Large intestine (tissue), 3 donors: ENCODE measurements around the gene GLIPR2. TPM values are rescaled to one million over a fixed set of nuclear protein-coding genes. Genes with fewer than 3 reads are reported as not detected.

ENCODE experiments used
- DNase-seq, 2 donors: peaks; one replicate each; pipeline versions ENCODE4 v3.0.0 to v3.0.0-alpha.2; 2013
- H3K27ac ChIP-seq: one replicate; pipeline ENCODE4 v1.5.1; 2013; ENCODE audit warnings: low read length
- H3K27me3 ChIP-seq: 2 replicates; pipeline ENCODE4 v1.6.1; 2013; ENCODE audit warnings: low read length; ENCODE audit not compliant: control insufficient read depth, insufficient read depth
- H3K36me3 ChIP-seq: 2 replicates; pipeline ENCODE4 v1.6.1; 2013; ENCODE audit warnings: low read length; ENCODE audit not compliant: control insufficient read depth, insufficient read depth
- H3K4me1 ChIP-seq: one replicate; pipeline ENCODE4 v1.6.1; 2013; ENCODE audit warnings: low read length; ENCODE audit not compliant: control insufficient read depth, insufficient read depth
- H3K4me3 ChIP-seq: one replicate; pipeline ENCODE4 v1.5.1; 2013; ENCODE audit warnings: low read length
- H3K9me3 ChIP-seq: one replicate; pipeline ENCODE4 v1.6.1; 2013; ENCODE audit warnings: mild to moderate bottlenecking, low read depth, low read length, moderate library complexity; ENCODE audit not compliant: control insufficient read depth
- WGBS: methylation state at CpG from one replicate; pipeline ENCODE4 v1.1.5; 2013; ENCODE audit warnings: low lambda C conversion rate; ENCODE audit not compliant: insufficient coverage; 5-methylcytosine and 5-hydroxymethylcytosine counted together
- polyA plus RNA-seq: library from polyadenylated mRNA; unstranded; fragments of 120-200 nt; gene quantifications from one replicate; pipeline ENCODE4 v1.2.1, GENCODE V29; 2013

Gene GLIPR2
- polyA plus RNA-seq, 1 donor = 29.1 TPM

- H3K4me1 ChIP-seq = peaks cover 12% of the 10 kb centered on the region
Observed at GRCh38 chr9:36191290-36191645, 54.7 kb downstream of the GLIPR2 start.

GRCh38 chr9:36191686-36192085 is 55.2 kb downstream of the GLIPR2 start:
- peaks cover 12% of the 10 kb centered on the region for H3K4me1 ChIP-seq
- no peaks in the 10 kb centered on the region for H3K27me3 ChIP-seq
- DNase-seq = no peak
- H3K36me3 ChIP-seq = peaks cover 3% of the 10 kb centered on the region
- H3K27ac ChIP-seq = peak overlapping the region; percentile 93
- no peaks in the 10 kb centered on the region for H3K9me3 ChIP-seq
- peak overlapping the region; percentile 71 for H3K4me3 ChIP-seq
- no CpG with 5 or more reads among the region's 7 CpGs for WGBS

More at GRCh38 chr9:36191290-36191645, 54.7 kb downstream of the GLIPR2 start:
- H3K27me3 ChIP-seq = no peaks in the 10 kb centered on the region
- H3K36me3 ChIP-seq = peaks cover 2% of the 10 kb centered on the region
- no peak for DNase-seq
- H3K9me3 ChIP-seq = no peaks in the 10 kb centered on the region
- H3K4me3 ChIP-seq = peak overlapping the region; percentile 71
- WGBS = no CpG with 5 or more reads among the region's 18 CpGs
- peak overlapping the region; percentile 93 for H3K27ac ChIP-seq

DNA sequence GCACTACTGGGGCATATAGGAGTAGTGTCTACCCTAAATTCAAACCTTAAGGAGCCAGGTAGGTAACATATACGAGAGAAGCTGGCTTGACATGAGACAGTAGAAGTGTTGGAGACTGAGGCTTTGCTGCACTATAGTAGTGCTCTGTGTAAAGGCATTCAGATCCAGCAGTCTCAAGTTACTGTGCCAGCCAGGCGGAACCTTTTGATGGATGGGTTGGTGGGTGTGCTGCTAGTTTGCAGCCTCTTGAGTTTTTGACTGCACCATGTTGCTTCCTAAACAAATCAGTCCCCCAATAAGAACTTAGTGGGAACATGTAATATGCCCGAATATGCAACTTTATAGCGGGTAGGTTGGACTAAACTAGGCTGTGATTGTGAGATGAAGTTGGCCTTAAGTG is 55.7 kb downstream of the GLIPR2 start:
- Histone ChIP-seq H3K9me3 (no peaks in the 10 kb centered on the region), H3K27me3 (no peaks in the 10 kb centered on the region), H3K4me1 (peaks cover 12% of the 10 kb centered on the region), H3K4me3 (peak overlapping the region; percentile 71), H3K27ac (no peak overlapping the region), H3K36me3 (peaks cover 6% of the 10 kb centered on the region)
- no peak for DNase-seq
- WGBS = no CpG with 5 or more reads among the region's 4 CpGs

DNA sequence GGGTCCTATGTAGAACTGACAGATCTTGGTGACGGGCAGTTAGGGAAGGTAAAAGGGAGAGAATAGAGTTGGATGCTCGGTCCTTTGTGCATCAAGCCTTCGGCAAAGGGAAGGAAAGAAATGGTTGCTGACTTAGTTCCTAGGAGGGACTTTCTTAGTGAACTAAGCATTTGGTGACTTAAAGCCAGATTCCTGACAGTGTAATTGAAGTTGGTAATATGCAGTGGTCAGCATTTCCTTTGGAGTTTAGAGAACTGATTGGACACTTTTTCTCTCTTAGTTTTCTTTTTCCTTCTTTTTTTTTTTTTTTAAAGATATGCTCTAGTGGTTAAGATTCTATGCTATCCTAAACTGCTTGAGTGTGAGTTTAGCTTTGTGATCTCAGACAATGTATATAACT is 56.5 kb downstream of the GLIPR2 start:
- no peak for DNase-seq
- WGBS = 100% methylated on average over 1 of the region's 3 CpGs
- Histone ChIP-seq H3K4me3 (no peak overlapping the region), H3K27ac (no peak overlapping the region), H3K36me3 (peaks cover 8% of the 10 kb centered on the region), H3K27me3 (no peaks in the 10 kb centered on the region), H3K9me3 (no peaks in the 10 kb centered on the region), H3K4me1 (peaks cover 12% of the 10 kb centered on the region)

DNA sequence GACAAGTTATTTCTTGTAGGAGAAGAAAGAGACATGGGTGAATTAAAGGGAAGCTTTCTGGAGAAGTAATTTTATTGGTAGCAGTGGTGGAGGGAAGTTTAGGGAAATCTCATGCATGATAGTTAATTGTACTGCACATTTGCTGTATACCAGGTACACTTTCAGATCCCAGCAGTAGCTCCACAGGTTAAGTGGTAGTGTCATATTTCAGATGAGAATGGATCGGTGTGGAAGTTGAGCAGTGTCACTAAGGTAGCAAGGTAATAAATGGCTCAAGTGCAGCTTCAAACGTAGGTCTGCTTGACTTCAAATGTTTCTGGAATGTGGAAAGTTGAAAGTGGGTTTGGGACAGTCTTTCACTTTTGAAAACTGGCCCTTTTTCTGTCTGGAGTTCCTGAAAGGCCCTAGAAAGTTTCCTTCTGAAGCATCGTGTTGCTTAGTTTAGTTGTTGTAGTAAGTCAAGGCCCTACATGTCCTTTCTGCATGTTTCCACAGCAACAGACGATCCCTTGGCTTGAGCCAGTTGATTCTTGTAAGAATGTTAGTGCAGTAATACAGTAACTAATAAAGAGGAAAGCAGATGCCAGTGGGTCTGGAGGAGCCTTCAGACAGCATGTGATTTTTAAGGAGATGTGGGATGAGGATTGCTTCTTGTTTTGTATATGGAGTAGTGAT is 57.9 kb downstream of the GLIPR2 start:
- Histone ChIP-seq H3K27ac (no peak overlapping the region), H3K9me3 (no peaks in the 10 kb centered on the region), H3K27me3 (no peaks in the 10 kb centered on the region), H3K36me3 (peaks cover 21% of the 10 kb centered on the region), H3K4me3 (no peak overlapping the region), H3K4me1 (peaks cover 12% of the 10 kb centered on the region)
- DNase-seq = no peak
- WGBS = no CpG with 5 or more reads among the region's 4 CpGs

- H3K4me3 ChIP-seq = no peak overlapping the region
- no peaks in the 10 kb centered on the region for H3K9me3 ChIP-seq
- WGBS = no CpG with 5 or more reads among the region's 11 CpGs
- H3K4me1 ChIP-seq = no peaks in the 10 kb centered on the region
- DNase-seq = peak in 1 of 2 donors; percentile 17
- no peaks in the 10 kb centered on the region for H3K27me3 ChIP-seq
- H3K36me3 ChIP-seq = peaks cover 94% of the 10 kb centered on the region
- H3K27ac ChIP-seq = no peak overlapping the region
Observed at GRCh38 chr9:36204906-36205547, 68.5 kb downstream of the GLIPR2 start.

GRCh38 chr9:36207016-36207415 is 70.5 kb downstream of the GLIPR2 start:
- no CpG with 5 or more reads among the region's 4 CpGs for WGBS
- Histone ChIP-seq H3K36me3 (peaks cover 95% of the 10 kb centered on the region), H3K4me3 (no peak overlapping the region), H3K27ac (no peak overlapping the region), H3K4me1 (no peaks in the 10 kb centered on the region), H3K27me3 (no peaks in the 10 kb centered on the region), H3K9me3 (no peaks in the 10 kb centered on the region)
- no peak for DNase-seq

- Histone ChIP-seq H3K36me3 (peaks cover 95% of the 10 kb centered on the region), H3K27me3 (no peaks in the 10 kb centered on the region), H3K9me3 (no peaks in the 10 kb centered on the region), H3K4me1 (no peaks in the 10 kb centered on the region), H3K4me3 (no peak overlapping the region), H3K27ac (no peak overlapping the region)
- WGBS = no CpG with 5 or more reads among the region's 1 CpG
- no peak for DNase-seq
Observed at GRCh38 chr9:36207546-36208012, 71.0 kb downstream of the GLIPR2 start.

DNA sequence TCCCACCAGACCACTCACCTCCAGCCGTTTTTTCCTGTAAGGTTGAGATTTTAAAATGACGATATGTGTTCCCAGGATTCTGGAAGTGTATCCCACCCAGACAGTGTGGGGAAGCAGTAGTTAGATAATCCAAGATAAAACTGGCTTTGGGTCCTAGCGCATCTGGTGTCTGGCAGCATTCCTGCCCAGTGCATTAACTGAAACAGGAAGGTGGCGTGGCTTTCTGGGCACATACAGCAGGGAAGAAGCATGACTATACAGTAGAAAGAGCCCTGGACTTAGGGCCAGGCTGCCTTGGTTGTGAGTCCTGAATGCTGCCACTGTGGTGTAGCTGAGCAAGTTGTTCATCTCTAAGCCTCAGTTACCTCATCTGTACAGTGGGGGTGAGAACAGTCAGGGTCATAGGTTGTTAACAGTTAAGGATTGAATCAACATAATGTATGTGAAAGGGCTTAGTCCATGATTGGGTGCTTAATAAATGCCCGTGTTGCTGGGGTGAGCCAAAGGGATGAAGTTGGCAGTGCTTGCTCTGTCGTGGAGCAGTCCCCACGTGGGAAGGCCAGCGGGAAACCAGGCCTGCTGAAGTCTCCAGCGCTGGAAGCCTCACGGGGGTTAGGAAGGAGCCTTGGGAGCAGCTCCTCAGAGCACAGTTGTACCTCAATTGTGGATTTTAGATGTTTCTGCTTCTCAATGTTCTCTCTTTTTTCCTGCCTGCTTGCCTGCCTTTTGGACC is 72.2 kb downstream of the GLIPR2 start:
- Histone ChIP-seq H3K36me3 (peaks cover 96% of the 10 kb centered on the region), H3K9me3 (no peaks in the 10 kb centered on the region), H3K4me1 (no peaks in the 10 kb centered on the region), H3K4me3 (no peak overlapping the region), H3K27ac (no peak overlapping the region), H3K27me3 (no peaks in the 10 kb centered on the region)
- no peak for DNase-seq
- no CpG with 5 or more reads among the region's 10 CpGs for WGBS

GRCh38 chr9:36210722-36211121 is 74.2 kb downstream of the GLIPR2 start:
- no peak overlapping the region for H3K4me3 ChIP-seq
- no peak for DNase-seq
- no peak overlapping the region for H3K27ac ChIP-seq
- no peaks in the 10 kb centered on the region for H3K27me3 ChIP-seq
- peaks cover 92% of the 10 kb centered on the region for H3K36me3 ChIP-seq
- H3K4me1 ChIP-seq = no peaks in the 10 kb centered on the region
- no CpG with 5 or more reads among the region's 8 CpGs for WGBS
- no peaks in the 10 kb centered on the region for H3K9me3 ChIP-seq
